Neural cell (in vitro differentiated cells): ENCODE results near the gene DCANP1. TPM values are rescaled to one million over a fixed set of nuclear protein-coding genes. Genes with fewer than 3 reads are reported as not detected.

Experiments used
- H2AFZ ChIP-seq: fragments of 200-600, 300-800 bp; sonication (generic), shearing (Covaris generic); 2 replicates; pipeline ENCODE4 v1.6.0; 2014; ENCODE audit warnings: low read depth, mild to moderate bottlenecking, antibody characterized with exemption, low read length, moderate library complexity
- H3F3A ChIP-seq: fragments of 200-600 bp; shearing (Covaris generic); 2 replicates; pipeline ENCODE4 v1.6.1; 2016; ENCODE audit warnings: mild to moderate bottlenecking, moderate library complexity, mixed read lengths, antibody characterized with exemption, low read length; ENCODE audit not compliant: insufficient read depth, poor library complexity, severe bottlenecking
- H3K27ac ChIP-seq: fragments of 200-600, 300-800 bp; sonication (generic), shearing (Covaris generic); 2 replicates; pipeline ENCODE4 v1.5.1; 2014; ENCODE audit warnings: mild to moderate bottlenecking, low read length, moderate library complexity
- H3K27me3 ChIP-seq: fragments of 300-800, 200-600 bp; sonication (generic), shearing (Covaris generic); 2 replicates; pipeline ENCODE4 v1.6.0; 2014; ENCODE audit warnings: mild to moderate bottlenecking, low read depth, low read length, moderate library complexity; ENCODE audit not compliant: insufficient read depth
- H3K36me3 ChIP-seq: fragments of 300-800, 200-600 bp; sonication (generic), shearing (Covaris generic); 2 replicates; pipeline ENCODE4 v1.5.1; 2014; ENCODE audit warnings: mild to moderate bottlenecking, antibody characterized with exemption, low read length, moderate library complexity; ENCODE audit not compliant: insufficient read depth
- H3K4me2 ChIP-seq: fragments of 300-800, 200-600 bp; sonication (generic), shearing (Covaris generic); 2 replicates; pipeline ENCODE4 v1.6.0; 2014; ENCODE audit warnings: mild to moderate bottlenecking, low read length
- H3K4me3 ChIP-seq: fragments of 300-800, 200-600 bp; sonication (generic), shearing (Covaris generic); 2 replicates; pipeline ENCODE4 v1.5.1; 2014; ENCODE audit warnings: mild to moderate bottlenecking, low read length, moderate library complexity
- H3K79me2 ChIP-seq: fragments of 200-600 bp; shearing (Covaris generic); replicated peaks from 2 replicates; pipeline ENCODE4 v1.6.0; 2014; ENCODE audit warnings: mild to moderate bottlenecking, low read length, moderate library complexity; ENCODE audit not compliant: insufficient read depth
- H3K9ac ChIP-seq: fragments of 300-800, 200-600 bp; sonication (generic), shearing (Covaris generic); 2 replicates; pipeline ENCODE4 v1.6.1; 2016; ENCODE audit warnings: mild to moderate bottlenecking, low read length, mixed read lengths
- H3K9me2 ChIP-seq: fragments of 200-600 bp; shearing (Covaris generic); 2 replicates; pipeline ENCODE4 v1.6.1; 2016; ENCODE audit warnings: mild to moderate bottlenecking, low read length, mixed read lengths; ENCODE audit not compliant: insufficient read depth
- H3K9me3 ChIP-seq: fragments of 200-600, 300-800 bp; sonication (generic), shearing (Covaris generic); 2 replicates; pipeline ENCODE4 v1.6.1; 2016; ENCODE audit warnings: mild to moderate bottlenecking, mixed run types, low read length, moderate library complexity, mixed read lengths
- H4K20me1 ChIP-seq: fragments of 200-600 bp; shearing (Covaris generic); 2 replicates; pipeline ENCODE4 v1.6.1; 2016; ENCODE audit warnings: mild to moderate bottlenecking, mixed run types; ENCODE audit not compliant: insufficient read depth
- EP300 ChIP-seq: fragments of 450-650 bp; conservative IDR thresholded peaks from 2 replicates; pipeline ENCODE4 v1.6.1; 2014; ENCODE audit warnings: antibody characterized with exemption, mild to moderate bottlenecking, moderate library complexity; ENCODE audit not compliant: poor library complexity, severe bottlenecking
- MXI1 ChIP-seq: fragments of 450-650 bp; conservative IDR thresholded peaks from 2 replicates; pipeline ENCODE4 v1.6.1; 2014; ENCODE audit warnings: antibody characterized with exemption, mild to moderate bottlenecking; ENCODE audit not compliant: poor library complexity, severe bottlenecking
- POLR2AphosphoS5 ChIP-seq: IDR thresholded peaks from 2 replicates; pipeline ENCODE4 v1.6.1; 2012
- RAD21 ChIP-seq: fragments of 450-650 bp; conservative IDR thresholded peaks from 2 replicates; pipeline ENCODE4 v1.6.1; 2014; ENCODE audit warnings: antibody characterized with exemption, mild to moderate bottlenecking, moderate library complexity
- SMC3 ChIP-seq: fragments of 450-650 bp; conservative IDR thresholded peaks from 2 replicates; pipeline ENCODE4 v1.6.1; 2014; ENCODE audit warnings: antibody characterized with exemption, mild to moderate bottlenecking, moderate library complexity; ENCODE audit not compliant: poor library complexity
- TAF1 ChIP-seq: IDR thresholded peaks from 2 replicates; pipeline ENCODE4 v1.6.1; 2012; ENCODE audit warnings: low read depth
- polyA plus RNA-seq: library from polyadenylated mRNA; depleted of rRNA; stranded (reverse); fragments of >200 nt; gene quantifications from 2 replicates; pipeline ENCODE4 v1.2.3, GENCODE V29; 2014
- TF ChIP-seq, protein P1 (sequence below): fragments of 450-650 bp; IDR thresholded peaks from 2 replicates; pipeline ENCODE4 v1.5.1; 2014; ENCODE audit warnings: antibody characterized with exemption, mild to moderate bottlenecking, moderate library complexity; ENCODE audit not compliant: poor library complexity, severe bottlenecking
- TF ChIP-seq, protein P2 (sequence below): IDR thresholded peaks from 2 replicates; pipeline ENCODE4 v1.6.1; 2012; ENCODE audit warnings: borderline replicate concordance

Gene DCANP1
- polyA plus RNA-seq, 1 donor from 2014 or later: not detected

DNA sequence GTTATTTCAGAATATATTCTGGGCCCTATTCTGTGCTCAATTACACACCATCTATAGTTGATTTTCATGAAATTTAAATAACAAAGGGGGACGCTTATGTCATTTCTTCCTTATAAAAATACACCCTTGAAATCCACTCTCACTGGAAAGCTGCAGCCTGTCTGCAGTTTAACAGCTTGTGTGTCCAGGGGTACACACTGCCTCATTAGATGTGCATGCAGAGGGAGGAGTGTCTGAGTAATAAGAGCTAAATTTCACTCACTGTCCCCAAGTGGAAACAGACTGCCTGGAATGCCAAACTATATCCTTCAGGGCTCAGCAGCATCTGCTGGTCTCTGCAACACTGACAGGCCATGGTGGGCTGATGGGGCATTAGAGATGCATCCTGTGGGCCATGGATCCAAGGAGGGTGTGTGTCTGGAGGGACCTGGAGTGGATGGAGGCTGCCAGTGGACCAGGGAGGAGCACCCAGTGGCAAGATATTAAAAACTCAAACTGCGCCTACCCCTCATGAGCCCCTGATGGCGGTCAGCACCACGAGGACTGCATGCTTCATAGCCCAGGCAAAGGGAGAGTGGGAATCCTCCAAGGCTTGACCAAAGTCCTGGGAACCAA, 20.8 kb upstream of the DCANP1 start:
- no peaks in the 10 kb centered on the region for H3K9me2 ChIP-seq
- H3K9ac ChIP-seq: no peak overlapping the region
- H3K79me2 ChIP-seq: no peaks in the 10 kb centered on the region
- no peaks in the 10 kb centered on the region for H4K20me1 ChIP-seq
- TF ChIP-seq MXI1: no peak
- no peak overlapping the region for H3K4me2 ChIP-seq
- no peak overlapping the region for H2AFZ ChIP-seq
- peaks cover 62% of the 10 kb centered on the region for H3K27me3 ChIP-seq
- no peak overlapping the region for H3K4me3 ChIP-seq
- no peak overlapping the region for H3K27ac ChIP-seq
- no peaks in the 10 kb centered on the region for H3F3A ChIP-seq
- H3K36me3 ChIP-seq: no peaks in the 10 kb centered on the region
- H3K9me3 ChIP-seq: no peaks in the 10 kb centered on the region

DNA sequence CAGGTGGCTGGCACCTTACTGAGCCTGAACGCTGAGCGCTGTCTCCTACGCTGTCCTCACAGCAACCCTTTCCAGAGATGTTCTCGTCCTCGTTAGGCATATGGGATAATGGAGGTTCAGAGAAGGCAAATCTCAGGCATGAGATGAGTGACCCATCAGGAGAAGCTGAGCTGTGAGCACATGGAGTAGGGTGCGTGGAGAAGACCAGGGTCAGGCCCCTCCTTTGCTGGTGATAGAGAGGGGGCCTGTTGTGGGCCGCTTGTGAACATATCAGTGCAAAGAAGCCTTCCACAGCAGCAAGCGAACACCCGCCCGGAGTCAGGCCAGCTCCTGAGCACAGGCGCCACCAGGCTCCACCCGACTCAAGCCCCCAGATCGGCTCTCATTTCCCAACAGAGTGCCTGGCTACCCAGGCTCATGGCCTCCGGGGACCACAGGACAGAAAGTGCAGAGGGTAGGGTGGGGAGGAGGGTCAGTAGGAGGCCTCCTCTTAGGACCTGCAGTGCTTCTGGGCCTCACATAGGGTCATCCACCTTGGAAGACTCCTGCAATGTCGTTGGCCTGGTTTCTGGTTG, 20.0 kb upstream of the DCANP1 start:
- H3K9ac ChIP-seq: no peak overlapping the region
- no peaks in the 10 kb centered on the region for H4K20me1 ChIP-seq
- TF ChIP-seq MXI1: no peak
- no peak for TF ChIP-seq SMC3
- TF ChIP-seq, protein P1, sequence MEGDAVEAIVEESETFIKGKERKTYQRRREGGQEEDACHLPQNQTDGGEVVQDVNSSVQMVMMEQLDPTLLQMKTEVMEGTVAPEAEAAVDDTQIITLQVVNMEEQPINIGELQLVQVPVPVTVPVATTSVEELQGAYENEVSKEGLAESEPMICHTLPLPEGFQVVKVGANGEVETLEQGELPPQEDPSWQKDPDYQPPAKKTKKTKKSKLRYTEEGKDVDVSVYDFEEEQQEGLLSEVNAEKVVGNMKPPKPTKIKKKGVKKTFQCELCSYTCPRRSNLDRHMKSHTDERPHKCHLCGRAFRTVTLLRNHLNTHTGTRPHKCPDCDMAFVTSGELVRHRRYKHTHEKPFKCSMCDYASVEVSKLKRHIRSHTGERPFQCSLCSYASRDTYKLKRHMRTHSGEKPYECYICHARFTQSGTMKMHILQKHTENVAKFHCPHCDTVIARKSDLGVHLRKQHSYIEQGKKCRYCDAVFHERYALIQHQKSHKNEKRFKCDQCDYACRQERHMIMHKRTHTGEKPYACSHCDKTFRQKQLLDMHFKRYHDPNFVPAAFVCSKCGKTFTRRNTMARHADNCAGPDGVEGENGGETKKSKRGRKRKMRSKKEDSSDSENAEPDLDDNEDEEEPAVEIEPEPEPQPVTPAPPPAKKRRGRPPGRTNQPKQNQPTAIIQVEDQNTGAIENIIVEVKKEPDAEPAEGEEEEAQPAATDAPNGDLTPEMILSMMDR: no peak
- TF ChIP-seq, protein P2, sequence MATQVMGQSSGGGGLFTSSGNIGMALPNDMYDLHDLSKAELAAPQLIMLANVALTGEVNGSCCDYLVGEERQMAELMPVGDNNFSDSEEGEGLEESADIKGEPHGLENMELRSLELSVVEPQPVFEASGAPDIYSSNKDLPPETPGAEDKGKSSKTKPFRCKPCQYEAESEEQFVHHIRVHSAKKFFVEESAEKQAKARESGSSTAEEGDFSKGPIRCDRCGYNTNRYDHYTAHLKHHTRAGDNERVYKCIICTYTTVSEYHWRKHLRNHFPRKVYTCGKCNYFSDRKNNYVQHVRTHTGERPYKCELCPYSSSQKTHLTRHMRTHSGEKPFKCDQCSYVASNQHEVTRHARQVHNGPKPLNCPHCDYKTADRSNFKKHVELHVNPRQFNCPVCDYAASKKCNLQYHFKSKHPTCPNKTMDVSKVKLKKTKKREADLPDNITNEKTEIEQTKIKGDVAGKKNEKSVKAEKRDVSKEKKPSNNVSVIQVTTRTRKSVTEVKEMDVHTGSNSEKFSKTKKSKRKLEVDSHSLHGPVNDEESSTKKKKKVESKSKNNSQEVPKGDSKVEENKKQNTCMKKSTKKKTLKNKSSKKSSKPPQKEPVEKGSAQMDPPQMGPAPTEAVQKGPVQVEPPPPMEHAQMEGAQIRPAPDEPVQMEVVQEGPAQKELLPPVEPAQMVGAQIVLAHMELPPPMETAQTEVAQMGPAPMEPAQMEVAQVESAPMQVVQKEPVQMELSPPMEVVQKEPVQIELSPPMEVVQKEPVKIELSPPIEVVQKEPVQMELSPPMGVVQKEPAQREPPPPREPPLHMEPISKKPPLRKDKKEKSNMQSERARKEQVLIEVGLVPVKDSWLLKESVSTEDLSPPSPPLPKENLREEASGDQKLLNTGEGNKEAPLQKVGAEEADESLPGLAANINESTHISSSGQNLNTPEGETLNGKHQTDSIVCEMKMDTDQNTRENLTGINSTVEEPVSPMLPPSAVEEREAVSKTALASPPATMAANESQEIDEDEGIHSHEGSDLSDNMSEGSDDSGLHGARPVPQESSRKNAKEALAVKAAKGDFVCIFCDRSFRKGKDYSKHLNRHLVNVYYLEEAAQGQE: no peak
- TF ChIP-seq RAD21: no peak
- no peak for TF ChIP-seq EP300
- no peak for TF ChIP-seq TAF1
- TF ChIP-seq POLR2AphosphoS5: no peak
- peaks cover 61% of the 10 kb centered on the region for H3K27me3 ChIP-seq
- H3K4me3 ChIP-seq: peak overlapping the region; percentile 55
- no peaks in the 10 kb centered on the region for H3K9me3 ChIP-seq
- H3K36me3 ChIP-seq: no peaks in the 10 kb centered on the region
- no peak overlapping the region for H2AFZ ChIP-seq
- no peak overlapping the region for H3K4me2 ChIP-seq
- no peaks in the 10 kb centered on the region for H3F3A ChIP-seq
- no peaks in the 10 kb centered on the region for H3K79me2 ChIP-seq
- H3K27ac ChIP-seq: no peak overlapping the region
- no peaks in the 10 kb centered on the region for H3K9me2 ChIP-seq
